A673 (cell line): ENCODE results near the gene FILIP1. TPM values are rescaled to one million over a fixed set of nuclear protein-coding genes. Genes with fewer than 3 reads are reported as not detected.

Experiments used
- BruUV-seq: library from RNA; stranded (reverse); fragments of 400-500 nt; replicated peaks from 2 replicates; lab custom pipeline; 2021; lab: Mats Ljungman, UMichigan
- CTCF ChIA-PET: fragments of 300-600 bp; sonication (Branson Sonifier 250); formaldehyde crosslinking; loops from one replicate; lab custom pipeline; 2022; ENCODE audit warnings: antibody characterized with exemption; lab: Charles Lee
- POLR2A ChIA-PET: fragments of 300-600 bp; sonication (Branson Sonifier 250); formaldehyde crosslinking; loops from one replicate; lab custom pipeline; 2022; ENCODE audit warnings: antibody characterized with exemption; ENCODE audit not compliant: low non-redundant PET; lab: Charles Lee
- DNase-seq: peaks from one replicate; pipeline ENCODE4 v3.0.0-alpha.2; 2015; ENCODE audit warnings: low spot score
- H3K27ac ChIP-seq: fragments of 200-600 bp; sonication (generic); 2 replicates; pipeline ENCODE4 v1.5.1; 2016; ENCODE audit warnings: mixed run types, low read depth, mild to moderate bottlenecking, mixed read lengths, antibody characterized with exemption, low read length; ENCODE audit not compliant: poor library complexity, severe bottlenecking
- H3K27me3 ChIP-seq: fragments of 200-600 bp; sonication (generic); replicated peaks from 2 replicates; pipeline ENCODE4 v1.6.1; 2017; ENCODE audit warnings: mixed run types, low read depth, mild to moderate bottlenecking, mixed read lengths, antibody characterized with exemption, low read length; ENCODE audit not compliant: insufficient read depth, poor library complexity
- H3K36me3 ChIP-seq: fragments of 200-600 bp; sonication (generic); 2 replicates; pipeline ENCODE4 v1.6.1; 2016; ENCODE audit warnings: mixed run types, mild to moderate bottlenecking, mixed read lengths, antibody characterized with exemption, low read length; ENCODE audit not compliant: insufficient read depth, poor library complexity, severe bottlenecking
- H3K4me1 ChIP-seq: fragments of 200-600 bp; sonication (generic); 2 replicates; pipeline ENCODE4 v1.6.1; 2017; ENCODE audit warnings: mixed run types, mild to moderate bottlenecking, mixed read lengths, antibody characterized with exemption, low read length; ENCODE audit not compliant: insufficient read depth, poor library complexity, severe bottlenecking
- H3K4me3 ChIP-seq: fragments of 200-600 bp; sonication (generic); 2 replicates; pipeline ENCODE4 v1.5.1; 2016; ENCODE audit warnings: low read depth, mixed run types, mild to moderate bottlenecking, mixed read lengths, low read length; ENCODE audit not compliant: poor library complexity, severe bottlenecking
- H3K9me3 ChIP-seq: fragments of 200-600 bp; sonication (generic); 2 replicates; pipeline ENCODE4 v1.6.1; 2016; ENCODE audit warnings: mixed run types, low read depth, mild to moderate bottlenecking, mixed read lengths, antibody characterized with exemption, low read length; ENCODE audit not compliant: poor library complexity, severe bottlenecking
- EZH2 ChIP-seq: fragments of 200-600 bp; sonication (generic); IDR thresholded peaks from 2 replicates; pipeline ENCODE4 v1.6.1; 2017; ENCODE audit warnings: borderline replicate concordance, low read depth, mild to moderate bottlenecking, mixed read lengths, antibody characterized with exemption, low read length; ENCODE audit not compliant: poor library complexity, severe bottlenecking
- intact Hi-C: fragments of 100-400 bp; cut with micrococcal nuclease; formaldehyde crosslinking; loops from one replicate; pipeline ENCODE4 v1.10.0; 2022; ENCODE audit not compliant: unreplicated experiment
- total RNA-seq: library from RNA; stranded (reverse); gene quantifications from 2 replicates; pipeline ENCODE4 v1.2.3, GENCODE V29; 2021
- TF ChIP-seq, protein P1 (sequence below): fragments of 300-800, 200-600 bp; sonication (generic); conservative IDR thresholded peaks from 2 replicates; pipeline ENCODE4 v1.5.1; 2017; ENCODE audit warnings: low read depth, mild to moderate bottlenecking, antibody characterized with exemption, low read length, moderate library complexity, mixed read lengths

FILIP1 gene
- total RNA-seq, 1 experiment from 2014 or later: 0.32 TPM

GRCh38 chr6:75291331-75291730 lies 202.3 kb downstream of the FILIP1 start:
- Histone ChIP-seq H3K27ac (no peak overlapping the region), H3K36me3 (no peaks in the 10 kb centered on the region), H3K4me1 (no peaks in the 10 kb centered on the region), H3K9me3 (no peaks in the 10 kb centered on the region), H3K4me3 (no peak overlapping the region), H3K27me3 (no peaks in the 10 kb centered on the region)
- ChIA-PET POLR2A (no interaction called here), CTCF (no interaction called here)
- intact Hi-C loops: no loop called here
- no peak for DNase-seq
- no TSS peak for BruUV-seq
- no peak for TF ChIP-seq EZH2
- TF ChIP-seq, protein P1, sequence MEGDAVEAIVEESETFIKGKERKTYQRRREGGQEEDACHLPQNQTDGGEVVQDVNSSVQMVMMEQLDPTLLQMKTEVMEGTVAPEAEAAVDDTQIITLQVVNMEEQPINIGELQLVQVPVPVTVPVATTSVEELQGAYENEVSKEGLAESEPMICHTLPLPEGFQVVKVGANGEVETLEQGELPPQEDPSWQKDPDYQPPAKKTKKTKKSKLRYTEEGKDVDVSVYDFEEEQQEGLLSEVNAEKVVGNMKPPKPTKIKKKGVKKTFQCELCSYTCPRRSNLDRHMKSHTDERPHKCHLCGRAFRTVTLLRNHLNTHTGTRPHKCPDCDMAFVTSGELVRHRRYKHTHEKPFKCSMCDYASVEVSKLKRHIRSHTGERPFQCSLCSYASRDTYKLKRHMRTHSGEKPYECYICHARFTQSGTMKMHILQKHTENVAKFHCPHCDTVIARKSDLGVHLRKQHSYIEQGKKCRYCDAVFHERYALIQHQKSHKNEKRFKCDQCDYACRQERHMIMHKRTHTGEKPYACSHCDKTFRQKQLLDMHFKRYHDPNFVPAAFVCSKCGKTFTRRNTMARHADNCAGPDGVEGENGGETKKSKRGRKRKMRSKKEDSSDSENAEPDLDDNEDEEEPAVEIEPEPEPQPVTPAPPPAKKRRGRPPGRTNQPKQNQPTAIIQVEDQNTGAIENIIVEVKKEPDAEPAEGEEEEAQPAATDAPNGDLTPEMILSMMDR: no peak

DNA sequence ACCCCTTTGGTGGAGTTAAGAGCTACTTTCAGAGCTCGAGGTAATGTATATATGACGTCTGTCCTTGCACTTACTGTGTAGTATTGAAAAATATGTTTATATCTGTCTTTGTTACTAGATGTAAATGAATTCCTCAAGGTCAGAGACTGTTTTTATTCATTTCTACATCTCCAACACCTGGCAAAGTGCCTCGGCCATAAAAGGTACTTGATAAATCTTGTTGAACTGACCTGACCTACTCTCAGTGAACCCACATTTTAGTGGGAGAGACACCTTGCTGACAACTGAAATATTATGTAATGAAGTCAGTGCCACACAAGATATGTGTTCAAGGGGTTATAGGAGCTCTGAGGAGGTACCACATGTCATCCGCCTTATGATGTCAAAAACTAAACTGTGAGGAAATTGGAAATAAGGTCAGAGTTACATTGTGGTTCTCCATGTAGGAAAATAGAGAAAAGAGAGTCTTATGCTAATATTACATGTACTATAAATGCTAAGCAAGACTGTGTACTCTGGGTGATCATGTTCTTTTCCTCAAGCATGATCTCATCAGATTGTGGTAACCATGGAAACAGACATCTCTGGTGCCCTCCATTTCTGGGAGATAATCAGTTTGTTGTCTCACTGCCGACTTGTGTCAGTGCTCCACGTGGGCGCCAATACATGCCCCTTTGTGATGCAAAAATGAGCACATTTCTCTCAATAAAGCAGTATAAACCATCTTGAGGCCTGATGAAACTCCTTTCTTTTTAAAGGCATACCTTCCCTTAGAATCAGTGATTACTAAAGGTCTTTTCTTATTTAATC lies 203.3 kb downstream of the FILIP1 start:
- Histone ChIP-seq H3K4me1 (peaks cover 5% of the 10 kb centered on the region), H3K27me3 (no peaks in the 10 kb centered on the region), H3K36me3 (no peaks in the 10 kb centered on the region), H3K4me3 (no peak overlapping the region), H3K9me3 (no peaks in the 10 kb centered on the region), H3K27ac (no peak overlapping the region)
- no TSS peak for BruUV-seq
- ChIA-PET POLR2A (no interaction called here), CTCF (no interaction called here)
- TF ChIP-seq, protein P1: no peak
- TF ChIP-seq EZH2: no peak
- intact Hi-C loops: no loop called here
- DNase-seq: no peak

- H3K4me3 ChIP-seq: no peak overlapping the region
- no peaks in the 10 kb centered on the region for H3K9me3 ChIP-seq
- TF ChIP-seq, protein P1: no peak
- TF ChIP-seq EZH2: no peak
- H3K36me3 ChIP-seq: no peaks in the 10 kb centered on the region
- ChIA-PET CTCF (no interaction called here), POLR2A (no interaction called here)
- no peak overlapping the region for H3K27ac ChIP-seq
- no peaks in the 10 kb centered on the region for H3K27me3 ChIP-seq
- DNase-seq: no peak
- BruUV-seq: no TSS peak
- intact Hi-C loops: no loop called here
- H3K4me1 ChIP-seq: peaks cover 5% of the 10 kb centered on the region
Observed at GRCh38 chr6:75288023-75288422, 205.6 kb downstream of the FILIP1 start.
